HT1080 (cell line): ENCODE measurements around the gene PSMD4. TPM values are rescaled to one million over a fixed set of nuclear protein-coding genes. Genes with fewer than 3 reads are reported as not detected.
"Not testable (repeated sequence)": the region's sequence is repeated elsewhere in the genome, so short reads cannot be mapped to it uniquely, and the experiment has no call there.

ENCODE experiments used
- DNase-seq: peaks from one replicate; pipeline ENCODE4 v3.0.0-alpha.2; 2015; ENCODE audit warnings: low read depth
- polyA plus RNA-seq, 2 experiments: library from polyadenylated mRNA; depleted of rRNA; stranded (reverse); fragments of >200 nt; gene quantifications; 2 replicates each; pipeline ENCODE4 v1.2.3, GENCODE V29; 2015
- total RNA-seq: library from RNA; depleted of rRNA; stranded (reverse); fragments of >200 nt; shearing (Covaris generic); gene quantifications from 2 replicates; pipeline ENCODE4 v1.2.3, GENCODE V29; 2014; rRNA removed

The PSMD4 gene
- total RNA-seq, result 233 and 234 TPM in 2 replicates
- 165 and 198 TPM in 2 replicates for polyA plus RNA-seq (2015; cell fraction: cytosol; rRNA removed)
- polyA plus RNA-seq (2015; cell fraction: nucleus; rRNA removed), result 187 and 192 TPM in 2 replicates

DNA sequence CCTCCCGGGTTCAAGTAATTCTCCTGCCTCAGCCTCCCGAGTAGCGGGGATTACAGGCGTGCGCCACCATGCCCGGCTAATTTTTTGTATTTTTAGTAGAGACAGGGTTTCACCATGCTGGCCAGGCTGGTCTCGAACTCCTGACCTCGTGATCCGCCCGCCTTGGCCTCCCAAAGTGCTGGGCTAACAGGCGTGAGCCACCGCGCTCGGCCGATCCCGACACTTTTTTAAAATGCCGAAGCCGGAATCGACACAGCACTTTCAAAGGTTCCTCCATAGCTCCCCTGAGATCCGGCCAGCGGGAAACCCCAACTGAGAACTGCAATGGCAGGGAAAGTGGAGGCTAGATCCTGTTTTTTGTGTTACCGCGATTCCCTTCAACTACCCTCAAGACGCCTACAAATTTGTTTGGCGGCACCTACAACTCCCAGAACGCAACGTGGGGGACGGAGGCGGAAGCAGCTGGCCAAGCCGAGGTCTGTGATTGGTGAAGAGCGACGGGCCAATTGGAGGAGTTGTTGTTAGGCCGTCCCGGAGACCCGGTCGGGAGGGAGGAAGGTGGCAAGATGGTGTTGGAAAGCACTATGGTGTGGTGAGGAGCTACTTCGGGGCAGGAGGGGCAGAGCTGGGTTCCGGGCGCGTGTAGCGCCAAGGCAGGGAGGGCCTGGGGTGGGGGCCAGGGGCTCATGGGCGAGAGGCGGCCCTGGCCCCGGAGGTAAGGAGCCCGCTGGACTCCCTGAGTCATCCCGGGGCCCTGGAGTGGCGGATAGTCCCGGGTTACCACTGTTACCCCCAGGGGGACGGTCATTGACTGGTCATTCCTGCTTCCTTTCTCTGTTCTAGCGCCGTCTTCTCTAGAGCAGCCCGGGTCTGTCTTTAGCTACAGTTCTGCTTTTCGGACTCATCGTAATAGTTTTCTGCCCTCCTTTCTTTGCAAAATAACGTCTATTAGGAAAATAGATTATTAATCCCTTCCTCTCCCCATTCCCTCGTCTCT, at the start of gene PSMD4:
TSS of gene PSMD4 (plus strand) at position 518 of the 997 bp plus-strand sequence. CDS start at position 567, 49 bp downstream.
- DNase-seq, result peak; percentile 94

DNA sequence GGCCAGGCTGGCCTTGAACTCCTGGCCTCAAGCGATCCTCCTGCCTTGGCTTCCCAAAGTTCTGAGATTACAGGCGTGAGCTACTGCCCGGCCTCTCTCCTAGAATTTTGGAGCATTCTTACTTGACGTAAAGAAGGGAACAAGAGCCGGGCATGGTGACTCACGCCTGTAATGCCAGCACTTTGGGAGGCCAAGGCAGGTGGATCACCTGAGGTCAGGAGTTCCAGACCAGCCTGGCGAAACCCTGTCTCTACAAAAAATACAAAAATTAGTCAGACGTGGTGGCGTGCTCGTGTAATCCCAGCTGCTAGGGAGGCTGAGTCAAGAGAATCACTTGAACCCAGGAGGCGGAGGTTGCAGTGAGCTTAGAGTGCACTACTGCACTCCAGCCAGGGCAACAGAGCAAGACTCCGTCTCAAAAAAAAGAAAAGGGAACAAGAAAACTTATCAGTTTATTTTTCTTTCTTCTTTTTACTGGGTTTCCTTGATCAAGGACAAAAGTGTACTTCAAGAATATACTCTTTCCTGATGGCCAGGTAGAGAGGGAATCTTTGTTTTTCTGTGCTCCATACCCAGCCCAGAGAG, 49.1 kb upstream of the PSMD4 start:
- DNase-seq, result not testable (repeated sequence)

DNA sequence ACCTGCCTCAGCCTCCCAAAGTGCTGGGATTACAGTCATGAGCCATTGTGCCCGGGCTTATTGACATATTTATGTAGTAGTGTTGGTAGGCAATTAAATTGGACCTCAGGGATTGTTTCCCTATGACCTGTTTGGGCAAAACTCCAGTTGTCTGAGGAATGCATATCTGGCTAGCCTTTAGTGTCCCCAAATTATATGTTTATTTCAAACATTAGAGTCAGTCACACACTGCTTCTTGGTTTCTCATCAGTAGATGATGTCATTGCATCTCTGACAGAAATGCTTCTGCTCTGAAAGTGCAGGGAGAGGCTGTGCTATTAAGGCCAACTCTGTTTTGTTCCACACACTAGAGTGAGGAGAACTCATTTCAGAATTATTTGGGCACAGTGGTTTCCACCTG, 43.7 kb upstream of the PSMD4 start:
- no peak for DNase-seq

DNA sequence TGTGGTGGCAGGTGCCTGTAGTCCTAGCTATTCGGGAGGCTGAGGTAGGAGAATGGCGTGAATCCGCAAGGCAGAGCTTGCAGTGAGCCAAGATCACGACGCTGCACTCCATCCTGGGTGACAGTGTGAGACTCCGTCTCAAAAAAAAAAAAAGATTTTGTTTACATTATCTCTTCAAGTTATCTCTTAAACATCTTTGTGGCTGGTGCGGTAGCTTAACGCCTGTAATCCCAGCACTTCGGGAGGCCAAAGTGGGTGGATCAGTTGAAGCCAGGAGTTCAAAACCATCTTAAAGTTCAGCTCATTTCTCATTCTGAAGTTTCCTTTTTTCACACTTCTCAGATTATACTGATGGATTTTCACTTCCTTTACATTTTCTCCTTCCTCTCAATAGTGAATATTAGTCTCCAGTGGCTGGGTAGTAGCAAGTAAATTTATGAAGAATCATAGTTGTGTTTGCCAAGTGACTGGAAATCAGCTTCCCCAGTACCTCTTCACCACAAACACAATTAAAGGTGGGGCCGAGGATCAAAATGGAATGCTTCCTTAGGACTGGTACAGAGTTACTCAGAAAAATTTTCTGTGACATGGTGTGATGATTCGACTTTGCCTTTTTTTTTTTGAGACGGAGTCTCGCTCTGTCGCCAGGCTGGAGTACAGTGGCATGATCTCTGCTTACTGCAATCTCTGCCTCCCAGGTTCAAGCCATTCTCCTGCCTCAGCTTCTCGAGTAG, 42.4 kb upstream of the PSMD4 start:
- no peak for DNase-seq

DNA sequence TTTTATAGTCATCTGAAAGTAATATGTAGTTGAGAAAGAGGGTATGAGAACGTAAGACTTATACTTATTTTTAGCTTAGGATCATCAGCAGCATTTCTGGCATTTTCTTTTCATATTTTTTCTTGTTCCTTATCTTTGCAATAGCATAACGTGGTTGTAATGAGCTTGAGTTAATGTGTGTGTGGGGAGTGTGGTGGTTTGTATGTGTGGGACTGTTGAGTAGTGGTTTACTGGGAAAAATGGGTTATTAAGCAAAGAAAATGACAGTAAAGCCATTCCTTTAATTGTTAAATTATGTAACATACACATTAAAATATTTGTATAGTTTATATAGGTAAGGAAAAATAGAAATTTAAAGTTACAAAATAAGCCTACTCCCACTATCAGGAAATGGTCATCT, 41.0 kb upstream of the PSMD4 start:
- no peak for DNase-seq

DNA sequence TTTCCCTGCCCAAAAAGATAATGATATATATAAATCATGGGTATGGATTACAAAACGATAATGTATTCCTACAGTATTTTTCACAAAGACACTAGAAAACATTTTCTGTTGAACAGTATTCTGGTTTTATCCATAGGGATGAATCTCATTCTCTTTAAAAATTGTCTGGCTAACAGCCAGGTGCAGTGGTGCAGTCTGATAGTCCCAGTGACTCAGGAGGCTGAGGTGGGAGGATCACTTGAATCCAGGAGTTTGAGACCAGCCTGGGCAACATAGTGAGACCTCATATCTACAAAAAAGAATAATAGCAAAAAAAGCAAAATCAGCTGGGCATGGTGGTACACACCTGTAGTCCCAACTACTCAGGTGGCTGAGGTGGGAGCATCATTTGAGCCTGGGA, 32.9 kb upstream of the PSMD4 start:
- no peak for DNase-seq

DNA sequence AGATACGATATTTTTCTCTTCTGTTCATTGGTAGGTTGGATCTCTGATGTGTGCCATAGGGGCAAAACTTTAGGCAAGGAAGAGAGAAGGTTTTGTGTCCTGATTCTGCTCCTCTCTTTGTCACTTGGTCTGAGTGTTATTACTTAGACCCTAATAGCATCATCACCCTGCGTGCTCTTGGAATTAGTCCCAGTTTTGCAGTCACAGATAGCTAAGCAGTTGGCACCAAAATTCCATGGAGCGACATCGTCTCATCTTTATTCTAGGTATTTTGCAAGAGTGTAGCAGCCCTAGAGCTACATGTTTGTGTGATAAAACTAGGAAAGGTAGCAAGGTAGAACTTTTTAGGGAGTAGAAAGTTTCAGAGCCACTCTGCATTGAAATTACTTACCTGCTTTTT, 32.4 kb upstream of the PSMD4 start:
- no peak for DNase-seq

DNA sequence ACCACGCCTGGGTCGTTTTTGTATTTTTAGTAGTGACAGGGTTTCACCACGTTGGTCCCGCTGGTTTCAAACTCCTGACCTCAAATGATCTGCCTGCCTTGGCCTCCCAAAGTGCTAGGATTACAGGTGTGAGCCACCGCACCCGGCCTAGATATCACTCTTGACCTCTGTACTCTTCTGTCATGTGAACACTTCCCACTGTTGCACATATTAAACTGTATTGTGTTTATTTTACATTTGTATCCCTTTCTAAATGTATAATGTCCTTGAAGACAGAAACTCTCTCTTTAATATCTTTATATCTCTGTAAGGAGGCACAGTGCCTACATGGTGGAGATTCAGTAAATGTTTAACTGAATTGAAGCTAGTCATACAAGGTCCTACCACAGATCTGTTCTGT, 19.3 kb upstream of the PSMD4 start:
- no peak for DNase-seq

DNA sequence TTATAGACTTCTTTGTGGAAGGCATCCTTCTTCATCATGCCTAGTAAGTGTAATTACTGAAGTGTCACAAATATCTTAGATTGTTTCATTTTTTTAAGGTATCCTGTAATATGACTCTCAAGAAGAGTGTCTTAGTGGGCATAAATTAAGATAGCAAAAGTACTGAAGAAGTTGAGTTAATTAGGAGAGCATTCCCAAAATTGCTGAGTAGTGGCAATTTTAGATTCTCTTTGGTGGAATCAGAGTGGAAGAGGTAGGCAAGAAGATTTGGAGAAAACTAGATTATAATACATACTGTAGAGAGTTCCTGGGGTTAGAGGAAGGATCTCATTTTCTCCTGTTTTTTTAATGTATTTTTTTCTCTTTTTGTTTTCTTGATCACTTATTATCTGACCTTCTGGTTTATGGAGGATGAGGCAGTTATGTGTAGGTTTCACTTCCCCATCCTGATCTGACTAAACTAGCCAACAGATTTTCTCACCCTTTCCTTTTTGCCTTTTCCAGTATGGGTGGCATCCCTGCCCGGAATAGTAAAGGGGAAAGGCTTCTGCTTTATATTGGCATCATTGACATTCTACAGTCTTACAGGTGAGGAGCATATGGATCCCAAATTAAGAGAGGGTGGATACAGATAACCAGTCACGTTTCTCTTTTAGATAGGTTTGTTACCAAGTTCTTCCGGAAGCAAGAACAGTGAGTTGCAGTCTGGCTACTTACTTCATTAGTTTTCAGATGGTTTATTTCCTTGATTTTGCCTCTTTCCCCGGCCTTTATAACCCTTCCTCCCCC, 16.7 kb upstream of the PSMD4 start:
- no peak for DNase-seq

DNA sequence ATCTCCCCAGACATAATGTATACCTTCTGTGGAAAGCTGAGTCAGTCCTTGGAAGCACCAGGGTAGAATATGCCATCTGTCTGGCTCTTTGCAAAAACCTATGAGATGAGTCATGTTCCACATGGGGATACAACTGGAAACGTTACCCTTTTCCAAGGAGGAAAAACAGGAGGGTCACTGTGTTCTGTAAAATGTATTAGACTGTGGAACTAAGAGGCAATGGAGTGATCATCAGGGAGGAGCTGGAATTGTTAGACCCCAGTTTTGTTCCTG, 16.1 kb upstream of the PSMD4 start:
- peak; percentile 88 for DNase-seq

DNA sequence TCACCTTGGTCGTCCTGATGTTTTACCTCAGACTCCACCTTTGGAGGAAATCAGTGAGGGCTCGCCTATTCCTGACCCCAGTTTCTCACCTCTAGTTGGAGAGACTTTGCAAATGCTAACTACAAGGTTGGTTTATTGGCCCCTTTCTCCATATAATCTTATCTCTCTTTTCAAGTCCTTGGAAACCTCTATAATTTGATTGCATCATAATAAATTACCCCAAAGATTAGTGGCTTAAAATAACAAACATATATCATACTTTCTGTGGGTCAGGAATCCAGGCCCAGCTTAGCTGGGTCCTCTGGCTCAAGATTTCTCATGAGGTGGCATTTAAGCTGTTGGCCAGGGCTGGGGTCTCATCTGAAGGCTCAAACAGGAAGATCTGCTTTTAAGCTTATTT, 12.1 kb upstream of the PSMD4 start:
- DNase-seq, result no peak

DNA sequence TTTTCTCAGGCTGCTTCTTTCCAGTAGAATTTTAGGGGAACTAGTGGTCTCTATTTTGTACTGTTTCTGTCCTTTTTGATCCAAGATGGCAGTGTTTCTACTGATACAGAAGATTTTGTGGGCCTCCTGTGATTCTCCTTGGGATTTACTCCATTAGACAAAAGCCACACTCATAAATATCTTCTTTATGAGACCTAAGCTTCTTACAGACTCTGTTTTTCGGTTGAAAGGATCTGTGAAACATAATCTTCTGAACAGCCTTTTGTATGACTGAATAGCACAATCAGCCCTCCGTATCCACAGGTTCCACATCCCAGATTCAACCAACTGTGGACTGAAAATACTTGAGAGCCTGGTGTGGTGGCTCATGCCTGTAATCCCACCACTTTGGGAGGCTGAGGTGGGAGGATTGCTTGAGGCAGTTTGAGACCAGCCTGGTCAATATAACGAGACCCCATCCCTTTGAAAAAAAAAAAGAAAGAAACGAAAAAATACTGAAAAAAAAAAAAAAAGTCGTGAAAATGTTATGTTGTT, 10.8 kb upstream of the PSMD4 start:
- no peak for DNase-seq

DNA sequence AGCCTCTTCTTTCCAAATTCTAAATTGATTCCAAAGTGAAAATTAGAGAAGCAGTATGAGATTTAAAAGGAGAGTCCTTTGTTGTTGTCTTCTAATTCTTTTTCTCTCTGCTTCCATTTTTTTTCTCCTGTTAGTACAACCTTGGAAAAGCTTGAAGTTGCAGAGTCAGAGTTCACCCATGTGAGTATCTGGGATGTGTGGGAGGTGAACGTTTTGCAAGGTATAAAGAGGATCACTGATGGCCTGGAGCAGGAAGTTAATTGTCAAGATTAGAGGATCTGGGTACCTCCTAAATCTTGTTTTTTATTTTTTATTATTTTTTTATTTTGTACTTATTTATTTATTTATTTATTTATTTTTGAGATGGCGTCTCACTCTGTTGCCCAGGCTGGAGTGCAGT, 7.7 kb upstream of the PSMD4 start:
- no peak for DNase-seq

DNA sequence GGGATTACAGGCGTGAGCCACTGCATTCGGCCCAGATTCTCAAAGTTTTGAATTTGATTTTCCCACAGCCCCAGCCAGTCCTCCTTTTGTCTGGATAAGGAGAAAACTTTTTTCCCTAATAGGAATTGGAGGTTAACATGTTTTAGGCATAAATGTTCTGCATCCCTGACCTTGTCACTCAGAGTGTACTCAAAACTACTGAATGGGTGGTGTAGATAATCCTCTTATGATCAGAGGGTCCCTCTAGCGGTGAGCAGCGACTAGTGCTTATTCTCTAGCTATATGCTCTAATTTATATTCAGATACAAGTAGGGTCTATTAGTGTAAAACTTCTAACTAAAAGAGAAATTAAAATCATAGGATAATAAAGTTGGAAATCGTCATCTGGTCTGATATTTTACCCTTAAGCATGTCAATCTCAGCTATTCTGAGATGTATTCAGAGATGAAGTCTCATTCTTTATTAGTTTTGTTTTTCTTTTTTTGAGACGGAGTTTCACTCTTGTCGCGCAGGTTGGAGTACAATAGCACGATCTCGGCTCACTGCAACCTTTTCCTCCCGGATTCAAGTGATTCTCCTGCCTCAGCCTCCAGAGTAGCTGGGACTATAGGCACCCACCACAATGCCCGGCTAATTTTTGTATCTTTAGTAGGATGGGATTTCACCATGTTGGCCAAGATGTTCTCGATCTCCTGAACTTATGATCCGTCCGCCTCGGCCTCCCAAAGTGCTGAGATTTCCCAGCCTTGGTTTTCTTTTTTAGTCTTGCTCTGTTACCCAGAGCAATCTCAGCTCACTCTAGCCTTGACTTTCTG, 2.7 kb upstream of the PSMD4 start:
- DNase-seq, result peak; percentile 66

DNA sequence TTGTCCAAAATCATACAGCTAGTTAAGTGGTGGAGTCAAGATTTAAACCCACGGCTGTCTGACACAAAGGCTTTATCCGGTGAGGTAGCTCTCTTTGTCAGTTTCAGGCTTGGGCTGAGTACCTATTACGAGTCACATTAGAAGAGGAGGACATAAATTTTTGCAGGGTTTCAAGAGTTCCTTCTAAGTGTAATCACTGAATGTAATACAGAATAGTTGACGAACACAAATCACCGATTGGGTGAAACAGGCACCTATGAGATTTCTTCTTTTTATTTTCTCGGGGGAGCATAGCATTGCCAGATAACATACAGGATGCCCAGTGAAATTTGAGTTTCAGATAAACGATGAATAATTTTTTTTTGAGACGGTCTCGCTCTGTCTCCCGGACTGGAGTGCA, 847 bp downstream of the PSMD4 start:
- no peak for DNase-seq

DNA sequence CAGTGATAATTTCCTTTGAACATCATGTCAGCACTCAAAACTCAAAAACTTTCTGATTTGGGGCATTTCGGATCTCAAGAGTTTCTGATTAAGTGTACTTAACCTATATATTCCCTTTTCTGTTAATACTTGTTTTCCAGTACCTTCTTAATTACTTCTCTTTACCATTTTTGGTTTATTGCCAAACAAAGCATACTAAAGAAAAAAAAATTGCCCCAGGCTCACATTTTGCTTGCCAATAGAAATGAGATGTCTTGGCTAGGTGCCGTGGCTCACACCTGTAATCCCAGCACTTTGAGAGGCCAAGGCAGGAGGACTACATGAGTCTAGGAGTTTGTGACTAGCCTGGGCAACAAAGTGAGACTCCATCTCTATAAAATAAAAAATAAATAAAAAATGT, 4.8 kb downstream of the PSMD4 start:
- no peak for DNase-seq

DNA sequence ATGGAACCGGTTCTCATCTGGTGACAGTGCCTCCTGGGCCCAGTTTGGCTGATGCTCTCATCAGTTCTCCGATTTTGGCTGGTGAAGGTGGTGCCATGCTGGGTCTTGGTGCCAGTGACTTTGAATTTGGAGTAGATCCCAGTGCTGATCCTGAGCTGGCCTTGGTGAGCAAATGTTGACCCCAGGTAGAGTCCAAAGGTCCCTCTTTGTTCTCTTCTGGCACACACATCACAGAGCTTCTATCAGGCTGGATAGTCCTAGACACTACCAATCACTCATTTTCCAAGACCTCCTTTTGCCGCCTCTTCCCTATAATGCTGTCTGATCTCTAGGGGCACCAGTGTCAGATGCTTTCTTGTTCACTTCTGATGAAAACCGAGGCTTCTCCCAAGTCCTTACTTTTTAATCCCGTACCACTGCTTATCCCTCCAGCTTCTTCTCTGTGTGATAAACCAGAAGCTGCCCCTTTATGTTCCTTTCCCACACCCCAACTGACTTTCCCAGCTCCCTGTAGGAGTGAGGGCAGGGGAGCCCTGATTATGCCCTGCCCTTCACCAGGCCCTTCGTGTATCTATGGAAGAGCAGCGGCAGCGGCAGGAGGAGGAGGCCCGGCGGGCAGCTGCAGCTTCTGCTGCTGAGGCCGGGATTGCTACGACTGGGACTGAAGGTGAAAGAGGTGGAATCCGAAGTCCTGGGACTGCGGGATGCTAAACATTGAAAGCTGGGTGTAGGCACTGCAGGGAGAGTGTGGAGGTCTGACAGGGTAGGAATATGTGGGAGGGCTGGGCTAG, 11.1 kb downstream of the PSMD4 start:
- no peak for DNase-seq

DNA sequence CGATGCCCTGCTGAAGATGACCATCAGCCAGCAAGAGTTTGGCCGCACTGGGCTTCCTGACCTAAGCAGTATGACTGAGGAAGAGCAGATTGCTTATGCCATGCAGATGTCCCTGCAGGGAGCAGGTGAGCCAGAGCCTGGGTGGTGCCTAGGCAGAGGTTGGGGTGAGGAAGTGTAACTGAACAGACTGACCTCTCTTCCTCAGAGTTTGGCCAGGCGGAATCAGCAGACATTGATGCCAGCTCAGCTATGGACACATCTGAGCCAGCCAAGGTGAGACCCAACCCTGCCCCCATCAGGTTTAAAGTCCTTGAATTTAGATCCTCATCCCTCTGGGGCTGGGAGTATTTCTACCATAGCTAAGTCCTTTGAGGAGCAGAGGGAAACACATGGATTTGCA, 11.8 kb downstream of the PSMD4 start:
- no peak for DNase-seq

DNA sequence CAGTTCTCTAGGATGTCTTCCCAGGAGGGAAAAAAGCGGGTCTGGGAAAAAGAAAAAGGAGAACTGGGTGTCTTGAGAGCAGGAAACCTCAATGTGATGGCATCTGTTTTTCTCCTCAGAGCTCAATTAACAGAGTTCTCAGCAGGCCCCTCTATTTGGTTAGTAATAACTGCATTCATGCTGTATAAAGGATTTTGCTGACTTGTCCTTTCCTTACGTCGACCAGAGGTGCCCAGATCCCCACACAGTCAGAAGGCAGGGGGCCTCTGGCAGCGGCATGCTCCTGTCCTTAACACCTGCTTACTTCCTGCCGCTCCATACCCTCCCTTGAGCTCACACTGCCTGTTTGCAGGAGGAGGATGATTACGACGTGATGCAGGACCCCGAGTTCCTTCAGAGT, 12.3 kb downstream of the PSMD4 start:
- no peak for DNase-seq
